H1 (cell line): Measurements from ENCODE around the gene FAM120A. TPM values are rescaled to one million over a fixed set of nuclear protein-coding genes. Genes with fewer than 3 reads are reported as not detected.

Source experiments
- CTCF ChIA-PET: fragments of 300-600 bp; sonication (Branson Sonifier 250); formaldehyde crosslinking; loops from one replicate; lab custom pipeline; 2021; ENCODE audit not compliant: partially characterized antibody; lab: Charles Lee
- POLR2A ChIA-PET: fragments of 300-600 bp; sonication (Branson Sonifier 250); formaldehyde crosslinking; loops from one replicate; lab custom pipeline; 2021; ENCODE audit warnings: inconsistent platforms; ENCODE audit not compliant: partially characterized antibody; lab: Charles Lee
- DNase-seq, 2 experiments: peaks; one replicate each; pipeline versions ENCODE4 v3.0.0 to v3.0.0-alpha.2; 2010 to 2022; ENCODE audit warnings: low spot score in 2 of 2, low read depth in 1 of 2, mixed read lengths in 1 of 2
- FAIRE-seq: peaks from 2 replicates; lab custom pipeline; 2011; peaks lifted over from hg19 to GRCh38; lab: Jason Lieb, UNC
- H2AFZ ChIP-seq: 2 replicates; pipeline ENCODE4 v1.8.1; 2012; ENCODE audit warnings: low read length, inconsistent platforms
- H2AK5ac ChIP-seq: 2 replicates; pipeline ENCODE4 v1.6.1; 2013; ENCODE audit warnings: low read depth, low read length
- H2BK120ac ChIP-seq: replicated peaks from 2 replicates; pipeline ENCODE3; 2013; ENCODE audit warnings: low read depth, low read length, inconsistent platforms
- H2BK12ac ChIP-seq: 2 replicates; pipeline ENCODE4 v1.6.1; 2013; ENCODE audit warnings: low read depth, low read length
- H2BK15ac ChIP-seq: 2 replicates; pipeline ENCODE4 v1.6.1; 2013; ENCODE audit warnings: low read length
- H2BK20ac ChIP-seq: 2 replicates; pipeline ENCODE4 v1.6.1; 2013; ENCODE audit warnings: low read length
- H2BK5ac ChIP-seq: 2 replicates; pipeline ENCODE4 v1.6.1; 2013; ENCODE audit warnings: low read depth, low read length
- H3K14ac ChIP-seq: 2 replicates; pipeline ENCODE4 v1.6.1; 2013; ENCODE audit warnings: inconsistent platforms; ENCODE audit not compliant: insufficient read length
- H3K18ac ChIP-seq: 2 replicates; pipeline ENCODE4 v1.6.1; 2013; ENCODE audit warnings: low read length; ENCODE audit errors: extremely low read depth
- H3K23ac ChIP-seq: 2 replicates; pipeline ENCODE4 v1.6.1; 2013; ENCODE audit warnings: inconsistent platforms; ENCODE audit not compliant: insufficient read length
- H3K23me2 ChIP-seq: 2 replicates; pipeline ENCODE4 v1.6.1; 2013; ENCODE audit warnings: low read depth, low read length
- H3K27ac ChIP-seq: 2 replicates; pipeline ENCODE4 v1.6.1; 2011; ENCODE audit warnings: low read depth, low read length, inconsistent platforms
- H3K27me3 ChIP-seq, 4 experiments: replicated peaks in 1 of 4; 1 replicate in 1 of 4; 2 replicates in 3 of 4; pipeline versions ENCODE4 v1.6.1 to v1.8.1; 2011 to 2013; ENCODE audit warnings: low read length in 3 of 4, mild to moderate bottlenecking in 3 of 4, inconsistent platforms in 2 of 4, mixed read lengths in 2 of 4, moderate library complexity in 1 of 4; ENCODE audit not compliant: control insufficient read depth in 3 of 4, insufficient read depth in 3 of 4; ENCODE audit errors: extremely low read depth in 1 of 4
- H3K36me3 ChIP-seq, 4 experiments: 2 replicates each; pipeline versions ENCODE4 v1.6.1 to v1.8.1; 2011 to 2013; ENCODE audit warnings: mild to moderate bottlenecking in 4 of 4, low read length in 3 of 4, moderate library complexity in 2 of 4, control low read depth in 1 of 4, inconsistent platforms in 1 of 4; ENCODE audit not compliant: insufficient read depth in 4 of 4, control insufficient read depth in 2 of 4
- H3K4ac ChIP-seq: replicated peaks from 2 replicates; pipeline ENCODE3; 2013; ENCODE audit warnings: low read length, low read depth, mixed read lengths, inconsistent platforms; ENCODE audit not compliant: insufficient read length
- H3K4me1 ChIP-seq, 4 experiments: replicated peaks in 1 of 4; 1 replicate in 1 of 4; 2 replicates in 3 of 4; pipeline versions ENCODE4 v1.6.1 to v1.8.1; 2011 to 2013; ENCODE audit warnings: low read length in 3 of 4, inconsistent platforms in 2 of 4, mixed read lengths in 1 of 4; ENCODE audit not compliant: insufficient read depth in 4 of 4, control insufficient read depth in 3 of 4
- H3K4me2 ChIP-seq, 2 experiments: 2 replicates each; pipeline versions ENCODE4 v1.6.1 to v1.8.1; 2011 to 2013; ENCODE audit warnings: low read depth in 2 of 2, low read length in 2 of 2, control low read depth in 1 of 2, inconsistent platforms in 1 of 2, mild to moderate bottlenecking in 1 of 2; ENCODE audit not compliant: insufficient read depth in 1 of 2
- H3K4me3 ChIP-seq, 4 experiments: fragments of 200-600, 300-600 bp in 1 of 4; sonication (generic), shearing (Covaris generic), sonication (Bioruptor Twin) in 1 of 4; 2 replicates each; pipeline versions ENCODE4 v1.5.1 to v1.8.1; 2011 to 2016; ENCODE audit warnings: low read length in 4 of 4, low read depth in 3 of 4, control low read depth in 2 of 4, inconsistent platforms in 2 of 4, mild to moderate bottlenecking in 2 of 4, mixed read lengths in 1 of 4, moderate library complexity in 1 of 4; ENCODE audit not compliant: insufficient read depth in 2 of 4; ENCODE audit errors: extremely low read depth in 1 of 4
- H3K56ac ChIP-seq: replicated peaks from 2 replicates; pipeline ENCODE3; 2013; ENCODE audit warnings: low read depth, mild to moderate bottlenecking, mixed read lengths, low read length, inconsistent platforms; ENCODE audit not compliant: insufficient read length
- H3K79me1 ChIP-seq: 2 replicates; pipeline ENCODE4 v1.6.1; 2013; ENCODE audit warnings: low read depth, low read length, control low read depth
- H3K79me2 ChIP-seq, 2 experiments: 2 replicates each; pipeline versions ENCODE4 v1.6.1 to v1.8.1; 2012 to 2013; ENCODE audit warnings: low read length in 2 of 2, mild to moderate bottlenecking in 2 of 2, inconsistent platforms in 1 of 2; ENCODE audit not compliant: insufficient read depth in 2 of 2, control insufficient read depth in 1 of 2
- H3K9ac ChIP-seq, 4 experiments: replicated peaks in 1 of 4; 1 replicate in 1 of 4; 2 replicates in 3 of 4; pipeline versions ENCODE4 v1.6.1 to v1.8.1; 2011 to 2013; ENCODE audit warnings: low read depth in 3 of 4, low read length in 3 of 4, control low read depth in 2 of 4, mild to moderate bottlenecking in 2 of 4, moderate library complexity in 2 of 4, inconsistent platforms in 1 of 4; ENCODE audit errors: extremely low read depth in 1 of 4
- H3K9me3 ChIP-seq, 2 experiments: 2 replicates each; pipeline versions ENCODE4 v1.6.1 to v1.8.1; 2012 to 2013; ENCODE audit warnings: mild to moderate bottlenecking in 2 of 2, moderate library complexity in 2 of 2, control low read depth in 1 of 2, inconsistent platforms in 1 of 2, low read depth in 1 of 2, low read length in 1 of 2, mixed read lengths in 1 of 2; ENCODE audit not compliant: insufficient read depth in 2 of 2
- H4K20me1 ChIP-seq, 2 experiments: replicated peaks in 1 of 2; 2 replicates each; pipeline versions ENCODE3 to v1.8.1; 2011 to 2013; ENCODE audit warnings: inconsistent platforms in 2 of 2, low read length in 2 of 2, mild to moderate bottlenecking in 1 of 2; ENCODE audit not compliant: insufficient read depth in 2 of 2, control insufficient read depth in 1 of 2
- H4K5ac ChIP-seq: 2 replicates; pipeline ENCODE4 v1.6.1; 2013; ENCODE audit warnings: low read length, low read depth, mixed read lengths, inconsistent platforms; ENCODE audit not compliant: insufficient read length
- H4K8ac ChIP-seq: 2 replicates; pipeline ENCODE4 v1.8.0; 2013; ENCODE audit warnings: mild to moderate bottlenecking, moderate library complexity, low read length, inconsistent platforms; ENCODE audit not compliant: insufficient read depth; ENCODE audit errors: extremely low read depth
- H4K91ac ChIP-seq: replicated peaks from 2 replicates; pipeline ENCODE3; 2013; ENCODE audit warnings: low read length, mixed read lengths, inconsistent platforms; ENCODE audit not compliant: insufficient read length
- ASH2L ChIP-seq: fragments of 200-600, 300-600 bp; sonication (generic); IDR thresholded peaks from one replicate; pipeline ENCODE4 v1.7.1; 2017; ENCODE audit warnings: low read length
- CREB1 ChIP-seq: IDR thresholded peaks from 2 replicates; pipeline ENCODE4 v1.6.1; 2012; ENCODE audit warnings: inconsistent platforms
- RAD21 ChIP-seq, 2 experiments: IDR thresholded peaks in 1 of 2; conservative IDR thresholded peaks in 1 of 2; 2 replicates each; pipeline ENCODE4 v1.6.1; 2011; ENCODE audit warnings: low read depth in 2 of 2, low read length in 2 of 2, improper control_type of control experiment in 1 of 2, inconsistent platforms in 1 of 2, mild to moderate bottlenecking in 1 of 2, moderate library complexity in 1 of 2
- RFX5 ChIP-seq: IDR thresholded peaks from 2 replicates; pipeline ENCODE4 v1.6.1; 2011; ENCODE audit warnings: low read depth, low read length, improper control_type of control experiment, borderline replicate concordance
- WGBS, 2 experiments: shearing (Covaris generic) in 1 of 2; methylation state at CpG; one replicate each; pipeline versions ENCODE4 v1.1.6 to v1.1.7; 2013 to 2015; ENCODE audit warnings: low lambda C conversion rate in 2 of 2, mixed read lengths in 2 of 2, inconsistent platforms in 1 of 2, low coverage in 1 of 2, missing lambda C conversion rate in 1 of 2; ENCODE audit not compliant: insufficient replicate concordance in 2 of 2, insufficient coverage in 1 of 2, insufficient read length in 1 of 2; ENCODE audit errors: extremely low coverage in 1 of 2, missing lambda C conversion rate in 1 of 2; 5-methylcytosine and 5-hydroxymethylcytosine counted together
- polyA plus RNA-seq, 7 experiments: library from polyadenylated mRNA; depleted of rRNA in 3 of 7; stranded (reverse) in 5 of 7; unstranded in 2 of 7; fragments of >200 nt in 5 of 7; fragments of 200-250 nt in 2 of 7; gene quantifications; 1 replicate in 5 of 7; 2 replicates in 1 of 7; 4 replicates in 1 of 7; pipeline versions ENCODE4 v1.2.1 to v1.2.3, GENCODE V29; 2011 to 2013; ENCODE audit warnings: missing spikeins in 2 of 7, mixed read lengths in 2 of 7
- total RNA-seq: library from RNA; stranded (reverse); fragmentation: NEBNext Ultra II Directional; extraction: Animal tissue kit (Norgen Biotek cat#: 25700); gene quantifications from 2 replicates; pipeline ENCODE4 v1.2.1, GENCODE V29; 2021
- TF ChIP-seq, protein P1 (sequence below): IDR thresholded peaks from 2 replicates; pipeline ENCODE4 v1.6.1; 2012; ENCODE audit warnings: inconsistent platforms
- TF ChIP-seq, protein P2 (sequence below): IDR thresholded peaks from 2 replicates; pipeline ENCODE4 v1.6.1; 2012; ENCODE audit warnings: low read length, inconsistent platforms

The FAM120A gene
- total and polyA plus RNA-seq, 2 of the 8 experiments (the other 6 are each of a cell fraction or from before 2014, with no cell fraction given) = 24.9 to 54.7 TPM

DNA sequence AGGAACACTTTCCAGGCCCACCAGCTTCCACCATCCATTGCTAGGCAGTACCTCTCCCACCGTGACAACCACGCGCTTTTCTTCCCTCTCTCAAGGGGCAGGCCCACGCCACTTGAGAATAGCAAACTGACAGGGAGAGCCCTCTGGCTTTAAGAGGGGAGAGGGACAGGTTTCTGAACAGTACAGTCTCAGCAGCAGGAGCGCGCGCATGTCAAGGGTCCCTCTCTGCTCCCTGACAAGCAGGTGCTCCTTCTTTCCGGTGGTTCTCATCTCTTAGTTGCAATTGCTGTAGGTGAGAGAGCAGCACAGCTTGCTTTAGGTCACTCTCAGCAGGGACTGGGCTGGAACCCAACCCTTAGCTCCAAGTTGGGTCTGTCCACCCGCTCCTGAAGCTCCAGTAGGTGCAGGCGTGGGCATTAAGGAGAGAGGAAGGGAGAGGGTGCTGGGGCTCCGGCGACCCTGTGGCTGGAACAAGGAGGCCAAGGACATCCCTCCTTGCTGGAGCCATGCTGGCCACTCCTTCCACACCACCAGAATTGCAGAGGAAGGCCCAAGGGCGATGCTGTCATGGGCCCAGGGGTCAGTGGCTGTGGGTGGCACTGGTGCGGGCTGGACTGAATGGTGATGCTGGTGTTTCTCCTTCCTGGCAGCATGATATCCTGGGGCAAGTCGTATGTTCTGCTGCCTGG lies 115.9 kb downstream of the FAM120A start:
- Histone ChIP-seq H2AFZ (no peak overlapping the region), H3K4me2 (peak overlapping the region; percentile 70 to 76), H3K9me3 (0 out of 4 replicates have a peak, but pooled peaks cover 0 to 4% of the 10 kb centered on the region in 2 experiments), H3K27me3 (no peaks in the 10 kb centered on the region), H3K14ac (no peak overlapping the region), H3K36me3 (peaks cover 5 to 15% (median 9%) of the 10 kb centered on the region in 4 experiments; a peak in 7 of 8 replicates), H4K5ac (no peak overlapping the region), H3K18ac (peak overlapping the region; percentile 91; the same call in 1 of the 2 replicates), H2BK120ac (no peak overlapping the region), H3K79me2 (no peaks in the 10 kb centered on the region), H3K4ac (no peak overlapping the region), H3K23ac (no peak overlapping the region), H3K23me2 (peaks cover 5% of the 10 kb centered on the region; the same call in 1 of the 2 replicates), H3K79me1 (no peaks in the 10 kb centered on the region), H3K4me1 (peaks cover 0 to 8% (median 4%) of the 10 kb centered on the region in 4 experiments; a peak in 3 of 7 replicates), H2BK12ac (no peak overlapping the region), H3K4me3 (peak overlapping the region; percentile 31 to 65 (median 50); a peak in 5 of 8 replicates), H2AK5ac (no peak overlapping the region), H3K56ac (no peak overlapping the region), H2BK20ac (no peak overlapping the region), H2BK5ac (peak overlapping the region; percentile 41; the same call in 1 of the 2 replicates), H3K27ac (no peak overlapping the region), H3K9ac (peak overlapping the region in 2 of 4 experiments; percentile 13 to 38; a peak in 3 of 7 replicates), H4K8ac (0 out of 2 replicates have a peak overlapping the region, but pooled peaks have one; percentile 41), H4K91ac (no peak overlapping the region), H4K20me1 (no peaks in the 10 kb centered on the region), H2BK15ac (no peak overlapping the region)
- ChIA-PET POLR2A (interaction anchor here (1.0 to 2.3 kb wide), 4 partner anchors 8 to 117 kb away, joined by 3 to 10 read pairs (median 5); partner anchors contain the start of gene PHF2), CTCF (interaction anchor here (1.0 to 2.1 kb wide), 7 partner anchors 17 to 242 kb away, joined by 3 to 8 read pairs (median 4); no protein-coding TSS in a partner anchor)
- TF ChIP-seq RFX5 = no peak
- TF ChIP-seq, protein P1, sequence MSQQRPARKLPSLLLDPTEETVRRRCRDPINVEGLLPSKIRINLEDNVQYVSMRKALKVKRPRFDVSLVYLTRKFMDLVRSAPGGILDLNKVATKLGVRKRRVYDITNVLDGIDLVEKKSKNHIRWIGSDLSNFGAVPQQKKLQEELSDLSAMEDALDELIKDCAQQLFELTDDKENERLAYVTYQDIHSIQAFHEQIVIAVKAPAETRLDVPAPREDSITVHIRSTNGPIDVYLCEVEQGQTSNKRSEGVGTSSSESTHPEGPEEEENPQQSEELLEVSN = no peak
- no peak for TF ChIP-seq ASH2L
- TF ChIP-seq RAD21 (IDR thresholded peaks at IDR 0.05 in 1 of 2, conservative IDR thresholded peaks at IDR 0.05 in 1 of 2; ENCODE audit: low read depth in 2 of 2, low read length in 2 of 2) = no peak
- TF ChIP-seq, protein P2, sequence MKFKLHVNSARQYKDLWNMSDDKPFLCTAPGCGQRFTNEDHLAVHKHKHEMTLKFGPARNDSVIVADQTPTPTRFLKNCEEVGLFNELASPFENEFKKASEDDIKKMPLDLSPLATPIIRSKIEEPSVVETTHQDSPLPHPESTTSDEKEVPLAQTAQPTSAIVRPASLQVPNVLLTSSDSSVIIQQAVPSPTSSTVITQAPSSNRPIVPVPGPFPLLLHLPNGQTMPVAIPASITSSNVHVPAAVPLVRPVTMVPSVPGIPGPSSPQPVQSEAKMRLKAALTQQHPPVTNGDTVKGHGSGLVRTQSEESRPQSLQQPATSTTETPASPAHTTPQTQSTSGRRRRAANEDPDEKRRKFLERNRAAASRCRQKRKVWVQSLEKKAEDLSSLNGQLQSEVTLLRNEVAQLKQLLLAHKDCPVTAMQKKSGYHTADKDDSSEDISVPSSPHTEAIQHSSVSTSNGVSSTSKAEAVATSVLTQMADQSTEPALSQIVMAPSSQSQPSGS = no peak
- no peak for TF ChIP-seq CREB1
- FAIRE-seq (no peak), DNase-seq (no peak)
- 87% methylated on average over 15 of the region's 15 CpGs; no CpG with 5 or more reads in 1 of the 2 experiments for WGBS, 2 experiments
